Brain microvascular endothelial cell (primary cell): ENCODE data around the gene TRUB1.

Experiments
- DNase-seq: peaks from one replicate; pipeline ENCODE4 v3.0.0-alpha.2; 2020
- H3K27ac ChIP-seq: fragments of 250-450 bp; sonication (Bioruptor Pico); 2 replicates; pipeline ENCODE4 v1.5.1; 2020; ENCODE audit warnings: mild to moderate bottlenecking, moderate library complexity
- H3K27me3 ChIP-seq: fragments of 250-450 bp; sonication (Bioruptor Pico); replicated peaks from 2 replicates; pipeline ENCODE4 v1.5.1; 2020; ENCODE audit warnings: mild to moderate bottlenecking
- H3K36me3 ChIP-seq: fragments of 250-450 bp; sonication (Bioruptor Pico); replicated peaks from 2 replicates; pipeline ENCODE4 v1.5.1; 2020; ENCODE audit warnings: mild to moderate bottlenecking
- H3K4me3 ChIP-seq: 2 replicates; pipeline ENCODE4 v1.5.1; 2011; ENCODE audit warnings: low read depth, mild to moderate bottlenecking, control low read depth, low read length, moderate library complexity
- CTCF ChIP-seq: IDR thresholded peaks from 2 replicates; pipeline ENCODE4 v1.5.1; 2011; ENCODE audit warnings: low read depth, mild to moderate bottlenecking, moderate library complexity, low read length, control low read depth, inconsistent platforms; ENCODE audit errors: missing control alignments
- in situ Hi-C: cut with HindIII; loops from 2 replicates; pipeline ENCODE4 v1.10.0; 2017; ENCODE audit warnings: low sequenced_read_pairs, low pct_ligation_motif_present

The TRUB1 gene

GRCh38 chr10:114970515-114970914, 32.5 kb downstream of the TRUB1 start:
- TF ChIP-seq CTCF = no peak
- Histone ChIP-seq H3K36me3 (no peaks in the 10 kb centered on the region), H3K4me3 (no peak overlapping the region), H3K27me3 (no peaks in the 10 kb centered on the region), H3K27ac (no peak overlapping the region)
- DNase-seq = no peak
- in situ Hi-C loops = no loop called here

DNA sequence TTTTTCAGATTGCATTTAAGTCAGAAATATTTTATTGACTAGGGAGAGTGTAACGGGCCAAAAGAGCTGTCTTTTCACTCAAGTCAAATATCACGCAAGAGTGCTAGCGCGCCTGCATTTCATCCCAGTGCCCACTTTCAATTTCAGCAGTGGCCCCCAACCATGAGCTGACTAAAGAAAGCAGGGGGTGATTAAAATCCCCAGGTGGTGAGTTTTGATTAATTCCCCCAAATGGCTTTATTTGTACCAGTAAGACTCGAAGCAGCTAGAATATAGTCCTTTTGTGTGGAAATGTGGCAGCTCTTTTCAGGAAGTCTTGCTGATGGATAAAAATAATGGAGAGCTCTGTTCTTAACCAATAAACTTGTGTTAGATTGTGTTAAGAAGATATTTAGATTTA, 35.3 kb downstream of the TRUB1 start:
- Histone ChIP-seq H3K4me3 (no peak overlapping the region), H3K27ac (no peak overlapping the region), H3K36me3 (no peaks in the 10 kb centered on the region), H3K27me3 (no peaks in the 10 kb centered on the region)
- no peak for DNase-seq
- TF ChIP-seq CTCF = no peak
- in situ Hi-C loops = no loop called here

DNA sequence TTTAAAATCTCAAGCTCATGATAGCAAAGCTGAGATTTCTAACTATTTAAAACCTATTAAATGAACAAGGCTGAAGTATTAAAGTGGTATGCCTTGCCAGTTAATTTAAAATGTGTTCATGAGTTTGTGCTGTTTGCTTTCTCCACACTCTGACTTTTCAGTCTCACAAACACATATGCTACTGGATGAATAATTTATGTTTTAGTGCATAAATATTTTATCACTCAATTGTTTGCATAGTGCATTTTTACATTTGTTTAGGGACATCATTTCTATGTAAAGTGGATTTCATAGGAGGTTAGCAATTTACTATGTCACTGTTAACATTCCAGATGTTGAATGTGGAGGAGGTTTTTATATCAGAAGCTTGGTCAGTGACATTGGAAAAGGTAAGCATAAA, 36.0 kb downstream of the TRUB1 start:
- Histone ChIP-seq H3K27me3 (no peaks in the 10 kb centered on the region), H3K4me3 (no peak overlapping the region), H3K36me3 (no peaks in the 10 kb centered on the region), H3K27ac (no peak overlapping the region)
- DNase-seq = no peak
- TF ChIP-seq CTCF = no peak
- in situ Hi-C loops = no loop called here

- in situ Hi-C loops = no loop called here
- no peaks in the 10 kb centered on the region for H3K27me3 ChIP-seq
- H3K36me3 ChIP-seq = no peaks in the 10 kb centered on the region
- no peak for DNase-seq
- TF ChIP-seq CTCF = no peak
- H3K27ac ChIP-seq = no peak overlapping the region
- no peak overlapping the region for H3K4me3 ChIP-seq
Measured at GRCh38 chr10:114974625-114975024, 36.6 kb downstream of the TRUB1 start.

GRCh38 chr10:114975091-114975490, 37.1 kb downstream of the TRUB1 start:
- H3K36me3 ChIP-seq = no peaks in the 10 kb centered on the region
- no peak for DNase-seq
- in situ Hi-C loops = no loop called here

DNA sequence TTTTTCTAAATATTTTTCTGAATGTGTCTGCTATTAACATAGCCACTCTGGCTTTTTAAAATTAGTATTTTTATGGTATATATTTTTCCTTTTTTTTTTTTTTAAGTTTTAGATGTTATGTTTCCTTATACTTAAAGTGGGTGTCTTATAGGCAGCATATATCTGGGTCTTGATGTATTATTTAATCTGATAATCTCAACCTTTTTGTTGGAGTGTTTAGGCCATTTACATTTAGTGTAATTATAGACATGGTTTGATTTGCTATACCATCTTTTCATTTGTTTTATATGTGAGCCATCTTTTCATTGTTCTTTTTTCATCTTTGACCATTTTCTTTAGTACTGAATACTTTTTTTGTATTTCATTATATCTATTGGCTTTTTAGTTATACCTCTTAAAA, 45.0 kb downstream of the TRUB1 start:
- in situ Hi-C loops = no loop called here
- Histone ChIP-seq H3K4me3 (no peak overlapping the region), H3K27ac (no peak overlapping the region), H3K27me3 (no peaks in the 10 kb centered on the region), H3K36me3 (no peaks in the 10 kb centered on the region)
- TF ChIP-seq CTCF = no peak
- no peak for DNase-seq

More at GRCh38 chr10:114975091-114975490, 37.1 kb downstream of the TRUB1 start:
- H3K4me3 ChIP-seq = no peak overlapping the region
- H3K27ac ChIP-seq = no peak overlapping the region
- no peak for TF ChIP-seq CTCF
- no peaks in the 10 kb centered on the region for H3K27me3 ChIP-seq
